OCI-LY7 (cell line): Measurements from ENCODE around the gene MAGI1. TPM values are rescaled to one million over a fixed set of nuclear protein-coding genes. Genes with fewer than 3 reads are reported as not detected.

Source experiments
- BruUV-seq: library from RNA; stranded (reverse); fragments of 400-500 nt; replicated peaks from 2 replicates; lab custom pipeline; 2021; lab: Mats Ljungman, UMichigan
- CTCF ChIA-PET: fragments of 300-600 bp; sonication (Branson Sonifier 250); formaldehyde crosslinking; loops from one replicate; lab custom pipeline; 2022; ENCODE audit warnings: antibody characterized with exemption; ENCODE audit not compliant: unreplicated experiment; lab: Charles Lee
- POLR2A ChIA-PET: fragments of 300-600 bp; sonication (Branson Sonifier 250); formaldehyde crosslinking; loops from one replicate; lab custom pipeline; 2022; ENCODE audit warnings: antibody characterized with exemption; lab: Charles Lee
- DNase-seq: peaks from one replicate; pipeline ENCODE4 v3.0.0-alpha.2; 2015; ENCODE audit warnings: low spot score
- H2AFZ ChIP-seq: fragments of 200-600 bp; sonication (generic), shearing (Covaris generic); 2 replicates; pipeline ENCODE4 v1.6.1; 2014; ENCODE audit warnings: mild to moderate bottlenecking, antibody characterized with exemption, low read length, moderate library complexity
- H3K27ac ChIP-seq: fragments of 200-600 bp; sonication (generic); 2 replicates; pipeline ENCODE4 v1.5.1; 2014; ENCODE audit warnings: mixed run types, low read depth, mild to moderate bottlenecking, moderate library complexity, low read length, inconsistent platforms; ENCODE audit not compliant: poor library complexity, severe bottlenecking
- H3K36me3 ChIP-seq: fragments of 200-600 bp; sonication (generic); 2 replicates; pipeline ENCODE4 v1.6.1; 2014; ENCODE audit warnings: mild to moderate bottlenecking, antibody characterized with exemption, low read length, moderate library complexity, mixed read lengths; ENCODE audit not compliant: insufficient read depth
- H3K4me1 ChIP-seq: fragments of 200-600 bp; sonication (generic); 2 replicates; pipeline ENCODE4 v1.5.1; 2014; ENCODE audit warnings: mild to moderate bottlenecking, low read length; ENCODE audit not compliant: insufficient read depth, poor library complexity, severe bottlenecking
- H3K4me2 ChIP-seq: fragments of 200-600 bp; sonication (generic); 2 replicates; pipeline ENCODE4 v1.6.1; 2014; ENCODE audit warnings: mild to moderate bottlenecking, low read length
- H3K4me3 ChIP-seq: fragments of 200-600 bp; sonication (generic); 2 replicates; pipeline ENCODE4 v1.5.1; 2014; ENCODE audit warnings: mild to moderate bottlenecking, low read depth, low read length; ENCODE audit not compliant: poor library complexity, severe bottlenecking
- H3K79me2 ChIP-seq: fragments of 200-600 bp; sonication (generic); 2 replicates; pipeline ENCODE4 v1.6.1; 2016; ENCODE audit warnings: low read depth, mild to moderate bottlenecking, low read length, moderate library complexity, mixed read lengths; ENCODE audit not compliant: insufficient read depth
- H3K9me2 ChIP-seq: fragments of 200-600 bp; sonication (generic); 2 replicates; pipeline ENCODE4 v1.6.1; 2016; ENCODE audit warnings: mild to moderate bottlenecking, low read length, mixed read lengths; ENCODE audit not compliant: insufficient read depth
- H3K9me3 ChIP-seq: fragments of 200-600 bp; sonication (generic); 2 replicates; pipeline ENCODE4 v1.6.1; 2014; ENCODE audit warnings: mild to moderate bottlenecking, mixed run types, low read length, mixed read lengths
- H4K20me1 ChIP-seq: fragments of 200-600 bp; sonication (generic); 2 replicates; pipeline ENCODE4 v1.6.1; 2014; ENCODE audit warnings: mild to moderate bottlenecking, antibody characterized with exemption, low read length, moderate library complexity, mixed read lengths; ENCODE audit not compliant: insufficient read depth
- EZH2phosphoT487 ChIP-seq: fragments of 200-600 bp; sonication (generic); IDR thresholded peaks from 2 replicates; pipeline ENCODE4 v1.6.1; 2018; ENCODE audit warnings: low read depth, borderline replicate concordance, mild to moderate bottlenecking, mixed run types, antibody characterized with exemption, low read length, moderate library complexity, mixed read lengths
- intact Hi-C: fragments of 100-400 bp; cut with micrococcal nuclease; formaldehyde crosslinking; loops from one replicate; pipeline ENCODE4 v1.10.0; 2022; ENCODE audit not compliant: unreplicated experiment
- total RNA-seq, 2 experiments: library from RNA; depleted of rRNA in 1 of 2; stranded (reverse); fragments of >200 nt in 1 of 2; shearing (Covaris generic) in 1 of 2; gene quantifications; 2 replicates each; pipeline ENCODE4 v1.2.3, GENCODE V29; 2014 to 2022
- TF ChIP-seq, protein P1 (sequence below): fragments of 200-600 bp; sonication (generic); conservative IDR thresholded peaks from 2 replicates; pipeline ENCODE4 v1.5.1; 2014; ENCODE audit warnings: mild to moderate bottlenecking, antibody characterized with exemption, low read length, moderate library complexity, mixed read lengths

Gene MAGI1
- total RNA-seq, 2 experiments from 2014 or later, result 0.63 to 2.5 TPM

DNA sequence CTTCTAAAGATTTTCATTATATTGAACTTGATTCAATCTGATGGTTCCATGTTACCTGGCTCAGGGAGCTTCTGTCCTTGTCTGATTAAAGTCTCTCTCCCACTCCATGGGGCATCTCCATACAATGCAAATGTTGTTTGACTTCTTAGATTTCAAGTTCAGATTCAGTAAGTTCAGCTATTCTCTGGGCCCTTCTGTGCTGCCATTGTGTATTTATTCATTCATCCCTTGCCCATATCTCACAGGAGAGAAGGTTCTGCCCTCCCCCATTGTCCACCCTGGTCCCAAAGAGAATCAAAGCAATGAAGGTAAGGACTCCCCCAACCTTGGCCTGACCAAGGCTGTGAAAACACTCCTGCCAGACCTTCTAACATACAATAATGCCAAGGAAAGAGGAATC lies 669.9 kb downstream of the MAGI1 start:
- intact Hi-C loops, result no loop called here
- Histone ChIP-seq H3K36me3 (no peaks in the 10 kb centered on the region), H3K4me2 (no peak overlapping the region), H3K4me1 (no peaks in the 10 kb centered on the region), H3K4me3 (no peak overlapping the region), H3K27ac (no peak overlapping the region), H3K79me2 (no peaks in the 10 kb centered on the region), H2AFZ (no peak overlapping the region), H4K20me1 (no peaks in the 10 kb centered on the region; the same call in 1 of the 2 replicates), H3K9me3 (no peaks in the 10 kb centered on the region), H3K9me2 (no peaks in the 10 kb centered on the region)
- ChIA-PET CTCF (no interaction called here), POLR2A (no interaction called here)
- no TSS peak for BruUV-seq
- TF ChIP-seq, protein P1, sequence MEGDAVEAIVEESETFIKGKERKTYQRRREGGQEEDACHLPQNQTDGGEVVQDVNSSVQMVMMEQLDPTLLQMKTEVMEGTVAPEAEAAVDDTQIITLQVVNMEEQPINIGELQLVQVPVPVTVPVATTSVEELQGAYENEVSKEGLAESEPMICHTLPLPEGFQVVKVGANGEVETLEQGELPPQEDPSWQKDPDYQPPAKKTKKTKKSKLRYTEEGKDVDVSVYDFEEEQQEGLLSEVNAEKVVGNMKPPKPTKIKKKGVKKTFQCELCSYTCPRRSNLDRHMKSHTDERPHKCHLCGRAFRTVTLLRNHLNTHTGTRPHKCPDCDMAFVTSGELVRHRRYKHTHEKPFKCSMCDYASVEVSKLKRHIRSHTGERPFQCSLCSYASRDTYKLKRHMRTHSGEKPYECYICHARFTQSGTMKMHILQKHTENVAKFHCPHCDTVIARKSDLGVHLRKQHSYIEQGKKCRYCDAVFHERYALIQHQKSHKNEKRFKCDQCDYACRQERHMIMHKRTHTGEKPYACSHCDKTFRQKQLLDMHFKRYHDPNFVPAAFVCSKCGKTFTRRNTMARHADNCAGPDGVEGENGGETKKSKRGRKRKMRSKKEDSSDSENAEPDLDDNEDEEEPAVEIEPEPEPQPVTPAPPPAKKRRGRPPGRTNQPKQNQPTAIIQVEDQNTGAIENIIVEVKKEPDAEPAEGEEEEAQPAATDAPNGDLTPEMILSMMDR, result no peak
- TF ChIP-seq EZH2phosphoT487, result no peak
- no peak for DNase-seq

DNA sequence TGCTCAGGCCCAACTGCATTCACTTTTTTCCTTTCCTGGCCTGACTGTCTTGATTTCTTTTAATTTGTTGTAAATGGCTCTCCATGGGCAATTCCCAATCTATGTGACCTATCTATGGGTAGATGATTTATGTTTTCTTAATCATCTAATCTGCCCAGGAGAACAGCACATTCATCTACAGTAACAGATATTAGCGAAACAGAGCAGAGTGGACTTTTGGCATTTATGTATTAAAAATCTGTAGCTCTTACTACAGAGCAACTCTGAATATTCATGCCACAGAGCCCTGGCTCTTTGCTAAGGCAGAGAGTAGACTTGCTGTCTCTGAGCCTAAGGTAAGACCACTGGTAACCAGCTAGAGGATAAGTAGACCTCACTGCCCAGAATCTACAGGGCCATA lies 676.0 kb downstream of the MAGI1 start:
- POLR2A ChIA-PET, result no interaction called here

DNA sequence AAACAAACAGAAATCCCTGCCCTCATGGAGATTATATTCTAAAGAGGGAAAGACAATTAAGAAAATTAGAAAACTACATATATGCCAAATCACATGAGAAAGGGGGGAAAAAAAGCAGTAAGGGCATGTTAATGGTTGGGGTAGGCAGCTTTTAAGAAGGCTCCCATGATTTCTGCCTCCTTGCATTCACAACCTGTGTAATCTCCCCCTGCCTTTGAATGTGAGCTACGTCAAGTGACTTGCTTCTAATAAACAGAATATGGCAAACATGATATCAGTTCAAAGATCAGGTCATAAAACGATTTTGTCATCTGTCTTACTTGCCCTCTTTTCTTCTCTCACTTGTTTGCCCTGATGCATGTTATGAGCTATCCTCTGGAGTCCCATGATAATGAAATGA lies 677.3 kb downstream of the MAGI1 start:
- no peak for DNase-seq
- intact Hi-C loops, result no loop called here

More for the DNA sequence above, 676.0 kb downstream of the MAGI1 start:
- intact Hi-C loops, result no loop called here
- TF ChIP-seq, protein P1, result no peak
- TF ChIP-seq EZH2phosphoT487, result no peak
- H3K79me2 ChIP-seq, result no peaks in the 10 kb centered on the region
- H3K9me3 ChIP-seq, result no peaks in the 10 kb centered on the region
- CTCF ChIA-PET, result no interaction called here
- no peaks in the 10 kb centered on the region for H3K36me3 ChIP-seq
- BruUV-seq, result no TSS peak
- DNase-seq, result no peak
- H3K4me1 ChIP-seq, result no peaks in the 10 kb centered on the region
- no peak overlapping the region for H2AFZ ChIP-seq
- H3K9me2 ChIP-seq, result no peaks in the 10 kb centered on the region
- H3K4me3 ChIP-seq, result no peak overlapping the region
- H4K20me1 ChIP-seq, result no peaks in the 10 kb centered on the region; the same call in 1 of the 2 replicates
- H3K27ac ChIP-seq, result no peak overlapping the region
- no peak overlapping the region for H3K4me2 ChIP-seq

More for the DNA sequence above, 677.3 kb downstream of the MAGI1 start:
- H2AFZ ChIP-seq, result no peak overlapping the region
- no peak overlapping the region for H3K27ac ChIP-seq
- H3K36me3 ChIP-seq, result no peaks in the 10 kb centered on the region
- no peaks in the 10 kb centered on the region for H3K9me3 ChIP-seq
- H3K4me3 ChIP-seq, result no peak overlapping the region
- no peaks in the 10 kb centered on the region for H3K4me1 ChIP-seq
- ChIA-PET CTCF (no interaction called here), POLR2A (no interaction called here)
- no TSS peak for BruUV-seq
- no peaks in the 10 kb centered on the region for H3K79me2 ChIP-seq
- H4K20me1 ChIP-seq, result no peaks in the 10 kb centered on the region
- no peaks in the 10 kb centered on the region for H3K9me2 ChIP-seq
- H3K4me2 ChIP-seq, result no peak overlapping the region
- no peak for TF ChIP-seq EZH2phosphoT487
- TF ChIP-seq, protein P1, result no peak
